ENCODE results near the gene KIF5A.
"Not testable (repeated sequence)": the region's sequence is repeated elsewhere in the genome, so short reads cannot be mapped to it uniquely, and the experiment has no call there.

Gene KIF5A

GRCh38 chr12:57581802-57582201 is 32.0 kb downstream of the KIF5A start:
- DNase-seq (ENCODE audit: low read depth in 2 of 3, low spot score in 1 of 3) = no peak

GRCh38 chr12:57582440-57582839 is 32.6 kb downstream of the KIF5A start:
- no peak for DNase-seq (ENCODE audit: low read depth in 2 of 3, low spot score in 1 of 3)

DNA sequence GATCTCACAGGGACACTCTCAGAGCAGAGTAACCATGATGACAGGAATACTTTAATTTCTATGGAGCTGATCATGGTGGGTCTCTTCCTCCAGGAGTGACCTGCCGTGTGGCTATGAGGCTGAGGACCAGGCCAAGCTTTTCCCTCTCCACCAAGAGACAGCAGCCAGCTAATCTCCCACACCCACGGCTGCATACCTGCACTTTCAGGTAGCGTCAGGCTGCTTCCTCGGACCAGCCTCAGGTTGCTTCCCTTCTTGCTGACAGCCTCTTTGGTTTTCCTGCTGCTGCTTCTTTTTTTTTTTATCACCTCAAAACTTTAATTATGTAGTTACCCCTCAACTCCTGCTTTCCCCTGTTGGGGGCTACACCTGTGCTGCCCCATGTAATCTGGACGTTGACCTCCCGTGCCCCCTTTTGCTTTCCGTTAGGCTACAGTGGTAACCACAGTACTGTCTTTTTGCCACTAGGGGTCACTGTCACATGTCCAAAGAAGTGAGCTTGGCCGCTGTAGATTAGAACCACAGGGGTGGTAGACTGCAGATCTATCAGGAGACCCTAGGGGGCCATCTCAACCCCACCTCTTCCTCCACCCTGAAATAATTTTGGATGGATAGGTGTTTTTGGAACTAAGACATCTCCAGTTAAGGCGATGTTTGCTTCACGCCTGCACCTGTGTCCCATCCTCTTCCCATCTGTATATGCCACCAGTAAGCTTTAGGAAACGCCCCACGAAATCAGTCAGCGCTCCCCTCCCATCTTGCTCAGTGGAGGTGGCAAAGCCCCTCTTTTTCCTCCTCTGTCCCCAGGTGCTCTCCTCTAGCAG is 33.4 kb downstream of the KIF5A start:
- DNase-seq (ENCODE audit: low read depth in 2 of 3, low spot score in 1 of 3) = peak; percentile 34 to 77 (median 49)

DNA sequence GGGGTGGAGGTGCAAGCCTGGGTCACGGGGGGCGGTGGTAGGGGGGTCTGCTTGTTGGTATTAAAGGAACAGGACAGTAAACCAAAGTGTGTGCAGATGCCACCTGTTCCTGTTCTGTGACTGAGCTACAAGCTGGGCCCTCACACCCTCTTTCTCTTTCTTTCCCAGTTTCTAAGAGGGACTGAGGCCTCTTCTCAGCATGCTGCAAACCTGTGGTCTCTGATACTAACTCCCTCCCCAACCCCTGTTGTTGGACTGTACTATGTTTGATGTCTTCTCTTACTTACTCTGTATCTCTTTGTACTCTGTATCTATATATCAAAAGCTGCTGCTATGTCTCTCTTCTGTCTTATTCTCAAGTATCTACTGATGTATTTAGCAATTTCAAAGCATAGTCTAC is 34.2 kb downstream of the KIF5A start:
- DNase-seq (ENCODE audit: low read depth in 2 of 3, low spot score in 1 of 3) = no peak

DNA sequence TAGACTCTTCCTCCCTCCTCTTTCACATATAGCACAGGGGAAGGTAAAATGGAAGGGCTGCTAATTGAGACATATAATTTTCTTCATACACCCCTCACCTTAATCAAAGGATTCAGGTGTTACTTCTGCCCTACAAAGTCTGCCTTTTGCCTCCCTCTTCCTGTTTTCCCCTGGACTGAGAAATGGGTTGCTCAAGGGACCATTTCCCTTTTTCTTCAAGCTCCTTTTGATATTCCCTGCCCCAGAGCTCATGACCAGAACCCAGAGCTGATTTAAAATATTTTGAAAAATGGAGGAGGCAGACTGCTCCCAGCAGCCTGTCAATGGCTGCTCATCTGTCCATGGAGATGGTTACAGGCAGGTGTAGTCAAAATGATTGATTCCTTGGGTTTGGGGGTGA is 34.8 kb downstream of the KIF5A start:
- DNase-seq (ENCODE audit: low read depth in 2 of 3, low spot score in 1 of 3) = no peak

- no peak for DNase-seq (ENCODE audit: low read depth in 2 of 3, low spot score in 1 of 3)
Measured at GRCh38 chr12:57585156-57585555, 35.3 kb downstream of the KIF5A start.

DNA sequence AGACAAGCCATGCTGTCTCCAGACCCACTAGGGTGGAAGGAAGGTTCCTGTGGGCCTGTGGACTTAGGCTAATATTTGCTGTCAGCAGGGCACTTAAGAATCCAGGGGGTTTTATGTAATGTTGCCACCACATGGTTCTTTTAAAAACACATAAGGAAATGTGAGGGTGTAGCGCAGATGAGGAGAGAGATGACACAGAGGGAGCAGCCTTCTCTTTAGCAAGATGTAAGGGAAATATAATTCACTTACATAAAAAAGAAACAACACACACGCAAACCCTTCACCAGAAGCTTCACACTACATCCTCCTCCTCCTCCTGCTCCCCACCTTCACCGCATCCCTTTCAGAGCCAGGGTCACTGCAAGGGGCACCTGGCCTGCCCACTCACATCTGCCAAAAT is 36.3 kb downstream of the KIF5A start:
- DNase-seq (ENCODE audit: low read depth in 2 of 3, low spot score in 1 of 3) = no peak

DNA sequence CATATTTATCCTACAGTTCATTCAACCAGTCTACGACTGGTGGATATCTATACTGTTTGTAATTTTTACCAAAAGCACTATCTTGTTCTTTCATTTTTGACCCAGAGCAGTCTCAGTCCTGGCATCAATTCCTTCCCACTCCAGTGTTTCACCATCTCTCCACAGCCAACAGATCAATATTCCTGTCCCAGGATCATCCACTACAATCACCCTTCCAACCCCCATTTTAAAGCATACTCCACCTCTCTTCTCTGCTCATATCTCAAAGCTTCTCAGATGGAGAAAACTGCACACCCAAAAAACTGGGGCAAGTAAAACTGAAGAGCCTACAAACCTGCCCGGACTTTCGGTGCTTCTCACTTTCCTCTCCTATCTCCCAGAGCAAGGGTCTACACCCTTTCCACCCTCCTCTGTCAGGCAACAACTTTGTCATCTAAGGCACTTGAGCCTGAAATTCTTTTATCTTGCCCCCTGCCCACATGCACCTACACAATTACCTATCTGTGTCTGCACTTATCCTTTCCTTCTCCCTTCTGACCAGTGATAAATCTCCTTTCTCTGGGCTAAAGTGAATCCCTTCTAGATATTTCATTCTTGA is 37.1 kb downstream of the KIF5A start:
- no peak for DNase-seq (ENCODE audit: low read depth in 2 of 3, low spot score in 1 of 3)

DNA sequence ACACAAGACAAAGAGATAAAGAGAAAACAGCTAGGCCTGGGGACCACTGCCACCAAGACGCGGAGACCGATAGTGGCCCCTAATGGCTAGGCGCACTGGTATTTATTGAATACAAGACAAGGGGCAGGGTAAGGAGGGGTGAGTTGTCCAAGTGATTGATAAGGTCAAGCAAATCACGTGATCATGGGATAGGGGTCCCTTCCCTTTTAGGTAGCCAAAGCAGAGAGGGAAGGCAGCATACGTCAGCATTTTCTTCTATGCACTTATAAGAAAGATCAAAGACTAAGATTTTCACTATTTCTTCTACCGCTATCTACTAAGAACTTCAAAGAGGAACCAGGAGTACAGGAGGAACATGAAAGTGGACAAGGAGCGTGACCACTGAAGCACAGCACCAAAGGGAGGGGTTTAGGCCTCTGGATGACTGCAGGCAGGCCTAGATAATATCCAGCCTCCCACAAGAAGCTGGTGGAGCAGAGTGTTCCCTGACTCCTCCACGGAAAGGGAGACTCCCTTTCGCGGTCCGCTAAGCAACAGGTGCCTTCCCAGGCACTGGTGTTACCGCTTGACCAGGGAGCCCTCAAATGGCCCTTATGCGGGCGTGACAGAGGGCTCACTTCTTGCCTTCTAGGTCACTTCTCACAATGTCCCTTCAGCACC is 39.2 kb downstream of the KIF5A start:
- DNase-seq (ENCODE audit: low read depth in 2 of 3, low spot score in 1 of 3) = not testable (repeated sequence)

DNA sequence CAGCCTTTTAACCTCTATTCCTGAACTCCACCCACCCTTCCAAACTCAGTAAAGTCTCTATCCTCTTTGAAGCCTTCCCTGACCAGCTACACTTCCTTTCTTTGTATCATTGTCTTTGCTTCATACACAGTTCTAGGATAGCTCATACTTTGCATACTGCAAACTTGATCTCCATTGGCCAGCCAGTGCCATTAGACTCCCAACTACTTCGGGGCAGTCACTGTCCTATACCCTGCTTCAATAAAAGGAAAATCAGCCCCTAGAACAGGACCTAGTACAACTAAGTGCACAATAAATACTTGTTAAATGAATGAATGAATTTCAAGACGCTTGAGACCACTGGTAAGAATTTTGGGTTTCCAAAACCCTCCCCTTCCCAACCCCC is 40.6 kb downstream of the KIF5A start:
- no peak for DNase-seq (ENCODE audit: low read depth in 2 of 3, low spot score in 1 of 3)

DNA sequence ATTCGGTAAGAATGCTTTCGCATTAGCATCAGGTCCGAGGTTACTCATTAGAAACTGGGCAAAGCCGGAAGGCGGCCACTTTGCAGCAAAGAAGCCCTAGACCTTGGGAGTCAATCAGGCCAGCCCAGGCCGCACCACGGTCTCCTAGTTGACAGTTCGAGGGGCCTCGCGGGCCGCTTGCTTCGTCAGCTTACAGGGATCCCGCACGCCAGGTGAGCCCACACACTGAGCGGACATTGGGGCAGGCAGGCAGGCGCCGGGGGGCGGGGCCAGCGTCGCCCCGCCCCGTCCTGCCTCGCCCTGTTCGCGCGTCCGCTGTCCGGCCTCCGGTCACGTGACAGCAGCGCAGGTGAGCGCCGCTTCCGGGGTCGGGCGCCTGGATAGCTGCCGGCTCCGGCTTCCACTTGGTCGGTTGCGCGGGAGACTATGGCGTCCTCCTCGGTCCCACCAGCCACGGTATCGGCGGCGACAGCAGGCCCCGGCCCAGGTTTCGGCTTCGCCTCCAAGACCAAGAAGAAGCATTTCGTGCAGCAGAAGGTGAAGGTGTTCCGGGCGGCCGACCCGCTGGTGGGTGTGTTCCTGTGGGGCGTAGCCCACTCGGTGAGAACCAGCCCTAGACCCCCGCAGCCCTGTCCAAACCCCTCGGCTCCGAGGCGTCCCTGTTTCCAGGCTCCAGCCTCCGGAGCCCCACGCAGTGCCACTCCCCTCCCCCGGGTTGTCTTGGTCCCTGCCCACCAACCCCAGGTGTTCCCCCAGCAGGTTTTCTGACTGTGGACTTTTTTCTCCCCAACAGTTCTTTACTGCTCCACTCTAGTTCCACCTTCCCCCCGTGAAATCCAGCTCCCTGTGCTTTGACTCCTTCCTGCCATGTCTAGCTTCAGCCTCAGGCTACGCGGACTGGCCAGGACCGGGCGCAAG is 41.3 kb downstream of the KIF5A start, which contains the start of gene PIP4K2C:
PIP4K2C (plus strand) TSS at position 329 of the 918 bp plus-strand sequence; CDS start at position 427, 98 bp downstream.
- DNase-seq (ENCODE audit: low read depth in 2 of 3, low spot score in 1 of 3) = peak; percentile 58 to 77 (median 62)

DNA sequence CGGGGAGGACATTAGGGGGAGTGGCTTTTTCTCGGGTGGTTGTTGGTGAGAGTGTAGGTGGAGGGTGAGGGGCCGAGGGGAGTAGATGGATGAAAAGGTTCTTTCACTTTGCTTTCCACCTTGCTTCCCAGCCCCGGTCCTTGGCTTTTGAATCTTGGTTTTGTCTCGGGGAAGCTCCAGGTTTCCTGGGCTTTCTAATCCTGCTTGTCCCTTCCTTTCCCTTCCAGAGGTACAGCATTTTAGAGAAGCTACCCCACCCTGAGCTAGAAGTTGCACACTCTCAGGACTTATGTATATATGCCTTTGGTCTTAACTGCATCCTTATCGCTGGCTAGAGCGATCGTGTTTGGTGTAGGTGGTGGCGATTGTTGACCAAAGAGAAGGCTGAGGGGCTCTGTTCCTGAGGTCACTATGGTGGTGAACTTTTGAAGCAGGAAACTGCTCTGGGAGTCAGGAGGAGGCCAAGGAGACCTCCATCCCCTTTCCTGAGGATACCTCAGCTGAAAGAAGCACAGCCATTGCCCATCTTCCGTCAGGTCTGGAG is 42.0 kb downstream of the KIF5A start:
- no peak for DNase-seq (ENCODE audit: low read depth in 2 of 3, low spot score in 1 of 3)

DNA sequence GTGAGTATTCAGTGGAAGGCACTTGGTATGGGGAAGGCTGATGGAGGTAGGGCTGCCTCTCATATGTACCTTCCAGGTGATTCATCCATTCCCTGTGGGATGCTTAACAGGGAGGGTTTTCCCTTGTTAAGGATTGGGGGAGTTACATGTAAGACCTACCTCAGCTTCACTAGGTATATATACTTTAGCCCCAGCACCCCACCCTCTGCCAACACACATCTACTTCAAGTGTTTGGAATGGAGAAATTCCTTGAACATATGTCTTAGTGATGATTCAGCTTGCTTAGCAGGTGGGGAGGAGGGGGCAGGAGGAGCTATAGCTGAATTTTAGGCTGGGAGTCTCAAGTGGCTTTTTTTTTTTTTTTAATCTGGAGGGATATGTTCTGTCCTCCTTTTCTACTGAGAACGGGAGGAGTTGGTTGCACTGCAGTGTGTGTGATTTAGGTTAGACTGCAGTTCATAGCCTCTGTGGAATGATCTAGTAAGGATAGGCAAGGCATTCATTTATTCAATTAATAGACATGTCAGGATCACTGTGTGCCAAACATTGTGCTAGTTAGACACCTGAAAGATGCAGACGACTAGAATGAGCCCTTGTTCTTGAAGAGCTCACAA is 42.8 kb downstream of the KIF5A start:
- DNase-seq (ENCODE audit: low read depth in 2 of 3, low spot score in 1 of 3) = no peak

DNA sequence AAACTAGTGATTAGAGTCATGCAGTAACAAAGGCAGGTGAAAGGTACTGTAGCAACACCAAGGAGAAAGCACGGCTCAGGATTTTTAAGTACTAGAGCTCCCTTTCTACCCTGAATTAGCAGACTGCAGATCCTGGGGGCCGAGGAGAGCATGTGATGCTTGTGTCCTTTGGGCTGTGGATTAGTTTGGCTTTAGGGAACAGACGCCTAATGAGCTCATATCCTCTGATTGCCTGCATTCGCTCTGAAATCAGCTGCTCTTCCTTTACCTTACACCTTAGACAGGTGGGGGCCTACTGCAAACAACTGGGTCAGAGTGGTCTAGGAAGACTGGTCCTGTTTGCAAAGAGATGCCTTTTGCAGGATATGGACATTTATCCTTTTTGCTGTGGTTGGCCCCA is 43.3 kb downstream of the KIF5A start:
- DNase-seq (ENCODE audit: low read depth in 2 of 3, low spot score in 1 of 3) = no peak

- DNase-seq (ENCODE audit: low read depth in 2 of 3, low spot score in 1 of 3) = no peak
Measured at GRCh38 chr12:57600395-57600794, 50.6 kb downstream of the KIF5A start.

DNA sequence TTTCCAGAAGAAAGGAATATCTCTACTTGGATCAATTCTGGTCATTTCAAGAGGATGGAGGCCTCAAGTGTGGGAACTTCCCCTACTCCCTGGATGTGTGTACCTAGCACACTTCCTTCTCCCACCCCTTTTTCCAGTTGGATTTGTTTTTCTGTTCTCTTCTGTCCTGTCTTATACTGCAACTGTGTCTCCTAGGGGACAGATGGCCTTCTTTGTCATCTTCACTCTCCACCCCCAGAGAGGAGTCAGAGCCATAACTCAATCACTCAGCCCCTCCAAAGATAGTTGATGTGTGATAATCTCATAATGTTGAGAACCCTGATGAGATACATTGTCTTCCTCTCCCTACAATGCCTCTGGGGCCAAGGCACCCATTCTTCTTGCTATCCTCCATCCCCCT is 52.7 kb downstream of the KIF5A start:
- no peak for DNase-seq (ENCODE audit: low read depth in 2 of 3, low spot score in 1 of 3)

DNA sequence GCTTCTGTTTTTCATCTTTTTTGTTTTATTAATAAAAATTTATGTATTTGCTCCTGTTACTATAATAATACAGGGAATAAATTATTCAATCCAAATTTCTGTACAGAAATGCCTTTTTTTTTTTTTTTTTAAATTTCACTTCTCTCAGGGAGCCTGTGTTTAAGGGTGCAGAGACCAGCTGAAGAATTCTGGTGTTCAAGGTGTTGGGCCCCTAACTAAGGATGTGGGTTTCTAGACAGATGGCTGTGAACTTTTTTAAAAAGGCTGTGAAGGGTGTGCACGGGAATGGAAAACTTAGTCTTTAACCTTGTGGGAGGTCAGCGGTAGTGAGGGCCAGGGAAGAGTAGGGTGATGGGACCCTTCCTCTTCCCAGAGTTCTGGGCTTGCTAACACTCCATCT is 53.5 kb downstream of the KIF5A start:
- DNase-seq (ENCODE audit: low read depth in 2 of 3, low spot score in 1 of 3) = no peak

GRCh38 chr12:57603815-57604453 is 54.1 kb downstream of the KIF5A start:
- DNase-seq (ENCODE audit: low read depth in 2 of 3, low spot score in 1 of 3) = no peak

DNA sequence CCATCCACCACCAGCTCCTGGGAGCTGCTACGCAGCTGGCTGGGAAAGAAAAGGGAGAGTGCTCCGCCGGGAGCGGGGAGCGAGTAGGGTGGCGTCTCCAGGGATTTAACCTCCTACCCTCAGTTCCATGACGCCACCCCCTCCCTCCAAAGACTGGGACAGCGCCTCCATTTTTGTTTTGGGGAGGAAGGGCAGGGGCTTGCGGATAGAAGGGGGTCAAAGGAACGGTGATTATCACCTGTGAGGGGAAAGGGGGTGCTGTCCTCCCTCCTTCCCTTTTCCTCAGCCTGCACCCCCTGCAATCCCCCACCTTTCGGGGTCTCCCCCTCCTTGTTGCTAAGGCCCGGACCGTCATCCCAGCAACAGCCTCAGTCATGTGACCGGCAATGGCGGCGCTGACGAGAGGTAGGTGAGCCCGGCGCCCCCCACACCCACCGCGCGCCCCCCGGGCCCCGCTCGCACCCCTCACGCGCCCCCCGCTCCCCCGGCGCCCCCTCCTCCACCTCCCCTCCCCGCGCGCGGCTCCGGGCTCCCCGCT is 54.7 kb downstream of the KIF5A start, which contains the start of gene DTX3:
DTX3 (plus strand) TSS at position 371 of the 538 bp plus-strand sequence. CDS start 1,694 bp downstream, outside the sequence.
- no peak for DNase-seq (ENCODE audit: low read depth in 2 of 3, low spot score in 1 of 3)

Measured in stimulated activated CD4-positive, alpha-beta T cell treated with anti-CD3 and anti-CD28 coated beads, Interleukin-12 subunit alpha, Interleukin-12 subunit beta, amount 100 ng/mL, for 48 hours (primary cell).